Type B pancreatic cell (in vitro differentiated cells): Measurements from ENCODE around the gene RPIA. TPM values are rescaled to one million over a fixed set of nuclear protein-coding genes. Genes with fewer than 3 reads are reported as not detected.
A peak's percentile ranks its signal among the peaks of the same experiment; 100 is the strongest.
"Not testable (repeated sequence)": the region's sequence is repeated elsewhere in the genome, so short reads cannot be mapped to it uniquely, and the experiment has no call there.

Experiments used
- DNase-seq: peaks from one replicate; pipeline ENCODE4 v3.0.0; 2021; ENCODE audit warnings: mixed read lengths; ENCODE audit not compliant: unreplicated experiment; ENCODE audit errors: extremely low spot score
- H3K27ac Mint-ChIP-seq: 2 replicates; pipeline ENCODE4 v1.8.0; 2021; ENCODE audit warnings: mild to moderate bottlenecking, mixed read lengths
- H3K27me3 Mint-ChIP-seq: 2 replicates; pipeline ENCODE4 v1.8.0; 2021; ENCODE audit warnings: mixed read lengths
- H3K36me3 Mint-ChIP-seq: 2 replicates; pipeline ENCODE4 v1.8.0; 2021; ENCODE audit warnings: mixed read lengths
- H3K4me1 Mint-ChIP-seq: one replicate; pipeline ENCODE4 v1.8.0; 2021; ENCODE audit warnings: mixed read lengths; ENCODE audit not compliant: unreplicated experiment
- H3K4me3 Mint-ChIP-seq: 2 replicates; pipeline ENCODE4 v1.8.0; 2021; ENCODE audit warnings: mild to moderate bottlenecking, mixed read lengths
- H3K9me3 Mint-ChIP-seq: 2 replicates; pipeline ENCODE4 v1.8.0; 2021; ENCODE audit warnings: mixed read lengths
- total RNA-seq: library from RNA; stranded (reverse); gene quantifications from 2 replicates; pipeline ENCODE4 v1.2.1, GENCODE V29; 2021; ENCODE audit warnings: low replicate concordance
- TF ChIP-seq, protein P1 (sequence below): fragments of 200-600 bp; sonication (generic); conservative IDR thresholded peaks from 2 replicates; pipeline ENCODE4 v1.5.0; 2021; ENCODE audit warnings: antibody characterized with exemption, mild to moderate bottlenecking

RPIA gene
- total RNA-seq, 1 donor from 2014 or later, result 27.3 TPM

DNA sequence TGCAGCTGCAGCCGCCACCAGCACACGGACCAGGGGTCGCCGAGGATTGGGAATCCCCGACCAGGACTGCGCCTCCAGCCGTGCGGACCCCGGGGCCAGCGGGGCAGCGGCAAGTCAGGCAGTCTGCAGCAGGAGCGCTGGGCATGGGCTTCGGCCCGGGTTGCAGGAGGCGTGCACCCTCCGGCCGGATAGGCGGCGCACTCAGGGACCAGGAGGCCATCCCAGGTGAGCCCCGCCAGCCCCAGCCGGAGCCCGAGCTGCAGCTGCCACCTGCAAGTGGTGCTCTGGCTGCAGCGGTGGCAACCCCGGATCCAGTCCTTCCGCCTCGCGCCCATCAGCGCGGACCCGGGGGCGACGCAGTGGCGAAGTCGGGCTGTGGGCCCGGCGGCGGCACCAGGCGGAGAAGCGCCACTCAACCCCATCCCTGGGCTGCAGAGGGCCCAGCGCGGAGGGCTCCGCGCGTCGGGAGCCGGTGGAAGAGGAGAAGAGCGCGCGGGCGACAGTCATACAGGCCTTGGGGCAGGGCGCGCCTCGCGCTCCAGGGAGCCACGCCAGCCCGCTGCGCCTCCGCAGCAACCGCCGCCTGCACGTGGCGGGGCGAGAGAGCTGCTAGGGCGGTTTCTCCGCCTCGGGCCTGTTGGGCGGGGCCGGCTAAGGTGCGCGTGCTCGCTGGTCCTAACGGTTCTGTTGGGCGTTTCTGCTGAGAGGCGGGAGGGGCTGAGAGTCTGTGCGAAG, 73.8 kb downstream of the RPIA start:
- peak overlapping the region; percentile 77 for H3K27ac Mint-ChIP-seq
- peaks cover 41% of the 10 kb centered on the region for H3K27me3 Mint-ChIP-seq
- no peaks in the 10 kb centered on the region for H3K9me3 Mint-ChIP-seq
- no peaks in the 10 kb centered on the region for H3K36me3 Mint-ChIP-seq
- TF ChIP-seq, protein P1, sequence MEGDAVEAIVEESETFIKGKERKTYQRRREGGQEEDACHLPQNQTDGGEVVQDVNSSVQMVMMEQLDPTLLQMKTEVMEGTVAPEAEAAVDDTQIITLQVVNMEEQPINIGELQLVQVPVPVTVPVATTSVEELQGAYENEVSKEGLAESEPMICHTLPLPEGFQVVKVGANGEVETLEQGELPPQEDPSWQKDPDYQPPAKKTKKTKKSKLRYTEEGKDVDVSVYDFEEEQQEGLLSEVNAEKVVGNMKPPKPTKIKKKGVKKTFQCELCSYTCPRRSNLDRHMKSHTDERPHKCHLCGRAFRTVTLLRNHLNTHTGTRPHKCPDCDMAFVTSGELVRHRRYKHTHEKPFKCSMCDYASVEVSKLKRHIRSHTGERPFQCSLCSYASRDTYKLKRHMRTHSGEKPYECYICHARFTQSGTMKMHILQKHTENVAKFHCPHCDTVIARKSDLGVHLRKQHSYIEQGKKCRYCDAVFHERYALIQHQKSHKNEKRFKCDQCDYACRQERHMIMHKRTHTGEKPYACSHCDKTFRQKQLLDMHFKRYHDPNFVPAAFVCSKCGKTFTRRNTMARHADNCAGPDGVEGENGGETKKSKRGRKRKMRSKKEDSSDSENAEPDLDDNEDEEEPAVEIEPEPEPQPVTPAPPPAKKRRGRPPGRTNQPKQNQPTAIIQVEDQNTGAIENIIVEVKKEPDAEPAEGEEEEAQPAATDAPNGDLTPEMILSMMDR, result no peak
- peak overlapping the region; percentile 86 for H3K4me3 Mint-ChIP-seq
- DNase-seq, result no peak
- H3K4me1 Mint-ChIP-seq, result peaks cover 3% of the 10 kb centered on the region

DNA sequence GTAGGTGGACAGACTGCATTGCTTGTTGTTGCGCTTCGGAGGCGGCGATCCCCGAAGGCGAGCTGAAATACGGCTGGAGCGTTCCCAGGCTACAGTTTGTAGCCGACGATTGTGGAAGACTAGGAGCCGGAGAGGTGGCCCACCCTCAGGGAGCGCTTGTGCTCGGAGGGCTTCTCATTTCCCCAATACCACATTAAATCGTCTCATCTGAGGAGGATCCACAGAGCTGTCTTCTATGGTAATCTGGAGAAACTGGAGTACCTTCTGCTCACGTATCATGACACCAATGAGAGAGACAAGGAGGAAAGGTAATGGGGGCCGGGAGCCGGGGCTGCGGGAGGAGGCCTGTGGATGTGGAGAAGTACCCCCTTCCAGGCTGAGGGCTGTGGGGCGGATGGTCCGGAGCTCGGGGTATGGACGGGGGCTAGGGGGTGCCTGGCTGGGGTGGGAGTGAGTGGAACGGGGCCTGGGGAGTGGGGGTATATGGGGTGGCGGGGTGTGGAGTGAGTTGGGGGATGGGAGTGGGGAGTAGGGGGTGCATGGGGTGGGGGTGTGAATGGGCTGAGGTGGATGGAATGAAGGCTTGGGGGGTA, 74.5 kb downstream of the RPIA start:
- DNase-seq, result not testable (repeated sequence)
- H3K4me3 Mint-ChIP-seq, result peak overlapping the region; percentile 86

DNA sequence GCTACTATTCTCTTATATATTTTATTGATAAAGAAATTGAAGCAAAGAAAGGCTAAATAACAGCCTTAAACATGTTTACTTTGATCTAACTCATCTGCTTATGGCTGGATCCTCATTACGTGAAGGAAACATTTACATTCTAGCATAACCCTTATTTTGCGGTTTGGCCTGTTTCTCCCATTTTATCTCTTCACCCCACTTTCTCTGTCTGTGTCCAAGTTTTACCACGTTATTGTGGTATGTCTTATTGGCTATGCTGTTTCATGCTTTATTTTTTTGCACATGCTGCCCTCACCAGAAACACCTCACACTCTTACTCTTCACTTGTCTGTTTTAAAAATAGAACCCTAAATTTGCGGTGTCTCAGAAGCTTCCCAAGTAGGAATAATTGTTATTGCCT, 78.5 kb downstream of the RPIA start:
- Mint-ChIP-seq H3K9me3 (no peaks in the 10 kb centered on the region), H3K27ac (no peak overlapping the region), H3K4me3 (no peak overlapping the region), H3K36me3 (no peaks in the 10 kb centered on the region), H3K4me1 (peaks cover 3% of the 10 kb centered on the region), H3K27me3 (peaks cover 22% of the 10 kb centered on the region)
- TF ChIP-seq, protein P1, result no peak
- DNase-seq, result no peak

More for the DNA sequence above, 74.5 kb downstream of the RPIA start:
- Mint-ChIP-seq H3K27ac (peak overlapping the region; percentile 77), H3K27me3 (peaks cover 40% of the 10 kb centered on the region)
- not testable (repeated sequence) for H3K4me1 Mint-ChIP-seq, H3K36me3 Mint-ChIP-seq, H3K9me3 Mint-ChIP-seq

DNA sequence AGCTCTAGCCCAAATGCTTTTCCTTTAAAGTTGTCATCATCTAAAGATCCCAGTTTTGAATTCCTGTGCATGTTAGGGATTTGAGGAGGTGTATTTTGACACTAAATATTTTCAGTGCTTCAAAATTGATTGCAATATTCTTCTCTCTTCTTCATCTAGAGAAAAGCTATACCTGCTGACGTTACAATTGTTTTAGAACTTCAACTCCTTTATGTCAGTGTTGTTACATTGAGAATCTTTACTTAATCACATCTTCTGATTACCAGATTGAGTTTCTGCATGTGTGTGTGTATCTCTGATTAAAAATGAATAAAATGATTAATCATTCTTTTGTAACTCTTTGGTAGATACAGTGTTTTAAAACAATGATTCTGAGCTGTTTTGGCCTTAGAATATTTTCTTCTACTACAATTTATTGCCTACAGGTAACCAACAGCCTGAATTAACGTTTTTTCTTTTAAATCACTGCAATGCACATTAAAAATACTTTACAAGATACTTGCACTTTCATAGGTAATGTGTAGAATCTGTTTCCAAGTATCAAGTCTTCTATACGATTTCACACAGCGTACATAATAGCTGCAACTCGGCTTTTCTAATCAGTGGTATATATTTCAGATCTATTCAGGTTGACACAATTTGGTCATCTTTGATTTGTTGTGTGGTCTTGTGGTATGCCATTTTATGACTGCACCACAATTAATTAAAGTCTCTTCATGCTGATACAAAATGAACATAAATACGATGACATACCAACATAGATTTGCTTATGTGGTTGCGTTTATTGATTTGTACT, 82.0 kb downstream of the RPIA start:
- not testable (repeated sequence) for DNase-seq, H3K27ac Mint-ChIP-seq, H3K4me1 Mint-ChIP-seq, H3K4me3 Mint-ChIP-seq, H3K9me3 Mint-ChIP-seq, H3K27me3 Mint-ChIP-seq, H3K36me3 Mint-ChIP-seq

DNA sequence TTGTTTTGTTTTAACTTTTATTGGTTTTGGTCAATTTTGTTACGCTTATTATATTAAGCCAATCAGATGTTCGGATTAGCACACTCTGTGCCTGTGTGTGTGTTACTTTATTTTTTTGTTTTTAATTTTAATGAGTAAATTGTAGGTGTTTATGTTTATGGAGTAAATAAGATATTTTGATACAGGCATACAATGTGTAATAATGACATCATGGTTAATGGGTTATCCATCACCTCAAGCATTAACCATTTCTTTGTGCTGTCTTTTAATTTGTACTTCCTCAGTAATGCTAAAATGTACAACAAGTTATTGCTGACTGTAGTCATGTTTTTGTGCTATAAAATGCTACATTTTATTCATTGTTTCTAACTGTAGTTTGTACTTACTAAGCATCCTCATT, 97.7 kb downstream of the RPIA start:
- not testable (repeated sequence) for H3K36me3 Mint-ChIP-seq, DNase-seq, H3K4me1 Mint-ChIP-seq, H3K27ac Mint-ChIP-seq, H3K9me3 Mint-ChIP-seq, H3K4me3 Mint-ChIP-seq, H3K27me3 Mint-ChIP-seq

DNA sequence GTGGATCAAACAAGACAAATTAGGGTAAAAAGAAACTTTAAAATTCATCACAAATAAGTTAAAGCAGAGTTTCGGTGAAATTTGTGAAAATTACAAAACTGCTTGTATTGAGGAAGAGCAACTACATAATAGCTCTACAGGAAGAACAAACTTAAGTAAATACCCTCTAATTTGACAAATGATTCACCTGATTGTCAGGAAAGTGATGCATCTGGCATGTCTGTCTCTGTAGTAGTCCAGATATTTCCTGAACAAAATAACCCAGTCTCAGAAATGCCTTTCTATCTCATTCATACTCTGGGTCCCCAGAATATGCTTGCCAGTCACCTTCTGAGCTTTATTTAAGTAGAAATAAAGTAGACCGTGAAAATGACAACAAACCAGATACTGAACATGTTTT, 104.5 kb downstream of the RPIA start:
- not testable (repeated sequence) for H3K27me3 Mint-ChIP-seq, H3K36me3 Mint-ChIP-seq, H3K4me3 Mint-ChIP-seq, H3K9me3 Mint-ChIP-seq, H3K4me1 Mint-ChIP-seq, H3K27ac Mint-ChIP-seq, DNase-seq

DNA sequence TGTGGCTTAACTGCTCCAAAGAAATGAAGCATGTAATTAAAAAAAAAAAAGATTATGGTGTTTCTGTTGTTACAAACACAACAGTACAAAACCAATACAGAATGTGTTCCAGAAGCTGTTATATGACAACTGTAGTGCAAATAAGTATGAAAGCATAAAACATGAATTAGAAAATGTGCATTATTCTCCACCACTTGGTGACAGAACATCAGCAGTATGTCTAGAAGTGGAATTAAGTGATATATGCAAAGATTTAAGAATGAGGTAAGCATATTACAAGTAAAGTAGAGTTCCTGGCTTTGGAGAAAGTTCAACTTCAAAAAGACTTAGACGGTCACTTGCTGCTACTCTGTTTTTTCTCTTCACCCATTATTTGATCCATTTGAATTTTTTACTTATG, 105.0 kb downstream of the RPIA start:
- DNase-seq, H3K4me3 Mint-ChIP-seq, H3K27ac Mint-ChIP-seq, H3K9me3 Mint-ChIP-seq, H3K27me3 Mint-ChIP-seq, H3K36me3 Mint-ChIP-seq, H3K4me1 Mint-ChIP-seq: not testable (repeated sequence)

DNA sequence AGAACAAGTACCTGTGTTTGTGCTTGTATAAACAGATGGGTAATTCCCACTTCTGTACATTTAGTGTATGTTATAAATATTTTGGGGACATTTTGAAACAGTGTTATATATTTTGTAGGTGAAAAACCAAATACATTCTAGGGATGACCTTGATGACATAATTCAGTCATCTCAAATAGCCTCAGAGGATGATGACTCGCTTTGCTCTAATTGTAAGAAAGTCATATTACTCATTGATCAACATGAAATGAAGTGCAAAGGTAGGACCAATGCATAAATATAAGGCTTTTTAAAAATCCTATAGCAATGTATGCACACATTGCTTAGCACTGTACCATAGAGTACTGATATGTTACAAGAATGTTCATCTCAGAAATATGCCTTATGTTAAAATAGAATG, 105.7 kb downstream of the RPIA start:
- not testable (repeated sequence) for H3K4me1 Mint-ChIP-seq, H3K27me3 Mint-ChIP-seq, H3K4me3 Mint-ChIP-seq, H3K27ac Mint-ChIP-seq, H3K9me3 Mint-ChIP-seq, DNase-seq, H3K36me3 Mint-ChIP-seq

Other genes starting within 250 kb of the RPIA start
- 1.1 and 2.2 TPM in 2 replicates for gene FOXI3, start 239.0 kb upstream of the RPIA start, total RNA-seq
- gene EIF2AK3, start 64.2 kb upstream of the RPIA start, total RNA-seq, result 22.9 and 31.9 TPM in 2 replicates